GM12878 (cell line): ENCODE results near the gene FBXW7. TPM values are rescaled to one million over a fixed set of nuclear protein-coding genes. Genes with fewer than 3 reads are reported as not detected.

Experiments used
- ATAC-seq: fragments of 200-7000 bp; cut with Tn5 transposase; 3 replicates; pipeline ENCODE4 v1.9.1; 2020; ENCODE audit warnings: mild to moderate bottlenecking, moderate library complexity
- BruUV-seq: library from RNA; stranded (reverse); fragments of 400-500 nt; replicated peaks from 2 replicates; lab custom pipeline; 2021; lab: Mats Ljungman, UMichigan
- CTCF ChIA-PET: fragments of 300-600 bp; sonication (Branson Sonifier 250); formaldehyde crosslinking; extraction: SDS; loops from one replicate; lab custom pipeline; 2021; ENCODE audit warnings: inconsistent platforms; lab: Yijun Ruan, JAX
- POLR2A ChIA-PET: fragments of 350-600 bp; formaldehyde crosslinking; extraction: SDS; loops from one replicate; lab custom pipeline; 2021; ENCODE audit warnings: inconsistent platforms; lab: Charles Lee
- RAD21 ChIA-PET: fragments of 300-600 bp; sonication (Branson Sonifier 250); formaldehyde crosslinking; loops from one replicate; lab custom pipeline; 2023; ENCODE audit warnings: antibody characterized with exemption; ENCODE audit not compliant: unreplicated experiment; lab: Charles Lee
- SMC1A ChIA-PET: fragments of 300-600 bp; sonication (Branson Sonifier 250); formaldehyde crosslinking; loops from one replicate; lab custom pipeline; 2023; ENCODE audit not compliant: unreplicated experiment, uncharacterized antibody; lab: Charles Lee
- DNase-seq: peaks from one replicate; pipeline ENCODE4 v3.0.0-alpha.2; 2011; ENCODE audit warnings: low read depth, low spot score
- FAIRE-seq: peaks from 3 replicates; lab custom pipeline; 2011; peaks lifted over from hg19 to GRCh38; lab: Jason Lieb, UNC
- H2AFZ ChIP-seq: 2 replicates; pipeline ENCODE4 v1.6.0; 2011; ENCODE audit warnings: low read depth, low read length, control low read depth; ENCODE audit not compliant: control insufficient read depth
- H3K27ac ChIP-seq: 2 replicates; pipeline ENCODE4 v1.5.1; 2011; ENCODE audit warnings: control low read depth; ENCODE audit not compliant: control insufficient read depth, insufficient read depth
- H3K27me3 ChIP-seq, 2 experiments: replicated peaks in 1 of 2; 2 replicates each; pipeline versions ENCODE4 v1.6.0 to v1.6.1; 2011; ENCODE audit warnings: low read length in 1 of 2; ENCODE audit not compliant: control insufficient read depth in 2 of 2, insufficient read depth in 2 of 2
- H3K36me3 ChIP-seq, 2 experiments: 2 replicates each; pipeline ENCODE4 v1.5.1; 2011; ENCODE audit warnings: low read length in 1 of 2; ENCODE audit not compliant: control insufficient read depth in 2 of 2, insufficient read depth in 2 of 2
- H3K4me1 ChIP-seq: 2 replicates; pipeline ENCODE4 v1.6.1; 2011; ENCODE audit warnings: mild to moderate bottlenecking, low read length, moderate library complexity, mixed read lengths; ENCODE audit not compliant: control insufficient read depth, insufficient read depth
- H3K4me2 ChIP-seq: 2 replicates; pipeline ENCODE4 v1.6.0; 2011; ENCODE audit warnings: control low read depth; ENCODE audit not compliant: control insufficient read depth, insufficient read depth
- H3K4me3 ChIP-seq: fragments of 200-600 bp; sonication (generic); 2 replicates; pipeline ENCODE4 v1.5.1; 2016
- H3K79me2 ChIP-seq: 2 replicates; pipeline ENCODE4 v1.6.0; 2011; ENCODE audit warnings: low read length; ENCODE audit not compliant: control insufficient read depth, insufficient read depth
- H3K9ac ChIP-seq: 2 replicates; pipeline ENCODE4 v1.8.0; 2011; ENCODE audit warnings: low read length, control low read depth, mixed read lengths; ENCODE audit not compliant: control insufficient read depth, insufficient read depth
- H3K9me3 ChIP-seq: replicated peaks from 3 replicates; pipeline ENCODE4 v1.5.1; 2011; ENCODE audit warnings: mild to moderate bottlenecking, low read length; ENCODE audit not compliant: control insufficient read depth, insufficient read depth
- H4K20me1 ChIP-seq: 2 replicates; pipeline ENCODE4 v1.6.0; 2011; ENCODE audit not compliant: control insufficient read depth, insufficient read depth
- MEF2B ChIP-seq: fragments of 450-650 bp; IDR thresholded peaks from 2 replicates; pipeline ENCODE4 v1.6.1; 2018; ENCODE audit warnings: mild to moderate bottlenecking, moderate library complexity; ENCODE audit not compliant: partially characterized antibody, poor library complexity, severe bottlenecking
- MTA3 ChIP-seq: IDR thresholded peaks from 2 replicates; pipeline ENCODE4 v1.6.1; 2012; ENCODE audit warnings: low read length, inconsistent platforms, borderline replicate concordance
- POLR2AphosphoS2 ChIP-seq: IDR thresholded peaks from 2 replicates; pipeline ENCODE4 v1.6.1; 2011; ENCODE audit warnings: low read depth, mild to moderate bottlenecking, low read length, improper control_type of control experiment, moderate library complexity
- RAD21 ChIP-seq: IDR thresholded peaks from 2 replicates; pipeline ENCODE4 v1.6.1; 2011; ENCODE audit warnings: mild to moderate bottlenecking, low read depth, low read length, moderate library complexity; ENCODE audit not compliant: insufficient read depth
- RELB ChIP-seq: fragments of 450-650 bp; IDR thresholded peaks from 2 replicates; pipeline ENCODE4 v1.6.1; 2017; ENCODE audit warnings: low read depth, mild to moderate bottlenecking, moderate library complexity
- RFX5 ChIP-seq: IDR thresholded peaks from 2 replicates; pipeline ENCODE4 v1.6.1; 2011; ENCODE audit warnings: low read depth, low read length, improper control_type of control experiment
- SMAD1 ChIP-seq: fragments of 450-650 bp; IDR thresholded peaks from 2 replicates; pipeline ENCODE4 v1.6.1; 2018; ENCODE audit warnings: mild to moderate bottlenecking, low read depth; ENCODE audit not compliant: partially characterized antibody
- SPI1 ChIP-seq: IDR thresholded peaks from 2 replicates; pipeline ENCODE4 v1.6.1; 2011; ENCODE audit warnings: low read depth, mild to moderate bottlenecking, low read length, moderate library complexity, borderline replicate concordance; ENCODE audit not compliant: insufficient read depth
- ZNF384 ChIP-seq: IDR thresholded peaks from 2 replicates; pipeline ENCODE4 v1.6.1; 2012; ENCODE audit warnings: low read depth, mild to moderate bottlenecking, low read length, improper control_type of control experiment, borderline replicate concordance
- ZNF592 ChIP-seq: fragments of 450-650 bp; IDR thresholded peaks from 2 replicates; pipeline ENCODE4 v1.6.1; 2017; ENCODE audit warnings: mild to moderate bottlenecking, moderate library complexity
- ZNF687 ChIP-seq: fragments of 450-650 bp; IDR thresholded peaks from 2 replicates; pipeline ENCODE4 v1.6.1; 2017; ENCODE audit warnings: mild to moderate bottlenecking, moderate library complexity
- WGBS: methylation state at CpG from one replicate; pipeline ENCODE4 v1.1.6; 2016; ENCODE audit warnings: low lambda C conversion rate; ENCODE audit not compliant: insufficient replicate concordance, insufficient coverage; ENCODE audit errors: missing lambda C conversion rate; 5-methylcytosine and 5-hydroxymethylcytosine counted together
- in situ Hi-C: fragments of 300-500 bp; cut with MboI; formaldehyde crosslinking; loops from 9 replicates; pipeline ENCODE4 v1.14.3; 2018; ENCODE audit warnings: mixed read lengths
- intact Hi-C: fragments of 100-400 bp; cut with micrococcal nuclease; formaldehyde crosslinking; loops from one replicate; pipeline ENCODE4 v1.14.2; 2022; ENCODE audit not compliant: unreplicated experiment
- polyA plus RNA-seq, 11 experiments: library from polyadenylated mRNA; depleted of rRNA in 4 of 11; unstranded in 6 of 11; stranded (reverse) in 5 of 11; fragments of >200 nt; fragmentation: Nextera tagmentation in 4 of 11; fragmentation: Illumina TruSeq in 1 of 11; extraction: Ambion mirVana in 4 of 11; extraction: Trizol in 1 of 11; gene quantifications; 1 replicate in 1 of 11; 2 replicates in 10 of 11; pipeline versions ENCODE4 v1.2.1 to v1.2.3, GENCODE V29; 2011 to 2016; ENCODE audit warnings: inconsistent platforms in 2 of 11, missing spikeins in 2 of 11, low read depth in 1 of 11
- total RNA-seq, 4 experiments: library from RNA; depleted of rRNA in 3 of 4; stranded (reverse); fragments of >200 nt in 3 of 4; fragmentation: Illumina TruSeq in 1 of 4; extraction: Trizol in 1 of 4; gene quantifications; 2 replicates each; pipeline versions ENCODE4 v1.2.1 to v1.2.3, GENCODE V29; 2013 to 2021

FBXW7 gene
- total and polyA plus RNA-seq, 10 of the 15 experiments (the other 5 are each of a cell fraction or from before 2014, with no cell fraction given) = 35.8 to 118 (median 47.2) TPM

GRCh38 chr4:152500800-152501434 is 35.0 kb downstream of the FBXW7 start:
- FAIRE-seq = peak; percentile 65
- 0% methylated on average over 1 of the region's 1 CpG for WGBS
- Histone ChIP-seq H3K9me3 (no peaks in the 10 kb centered on the region), H3K4me2 (peak overlapping the region; percentile 58), H3K9ac (0 out of 2 replicates have a peak overlapping the region, but pooled peaks have one; percentile 37), H3K36me3 (no peaks in the 10 kb centered on the region), H3K4me1 (peaks cover 18% of the 10 kb centered on the region), H3K79me2 (peaks cover 88% of the 10 kb centered on the region), H3K4me3 (peak overlapping the region; percentile 21; the same call in 1 of the 2 replicates), H4K20me1 (0 out of 2 replicates have a peak, but pooled peaks cover under 1% of the 10 kb centered on the region), H2AFZ (no peak overlapping the region), H3K27ac (peak overlapping the region; percentile 57), H3K27me3 (no peaks in the 10 kb centered on the region)
- ATAC-seq = peak; percentile 77
- DNase-seq = peak; percentile 74
- SMC1A ChIA-PET = interaction anchor here (0.5 to 12.4 kb wide), 56 partner anchors 9 to 275 kb away, joined by 3 to 555 read pairs (median 7); partner anchors contain the start of genes FBXW7 and TMEM154
- RAD21 ChIA-PET = interaction anchor here (0.7 to 10.4 kb wide), 53 partner anchors 9 to 627 kb away, joined by 3 to 513 read pairs (median 9); partner anchors contain the start of genes ARFIP1, FBXW7, TIGD4 and TMEM154
- in situ Hi-C loops (no loop called here), intact Hi-C loops (loop anchor here (1.0 to 5.0 kb wide), 5 partner anchors 32 to 234 kb away; no protein-coding TSS in a partner anchor)
- BruUV-seq = no TSS peak
- POLR2A ChIA-PET = interaction anchor here (1.0 to 7.2 kb wide), 11 partner anchors 9 to 235 kb away, joined by 3 to 93 read pairs (median 4); partner anchors contain the start of gene FBXW7
- CTCF ChIA-PET = interaction anchor here (0.6 to 11.7 kb wide), 66 partner anchors 9 to 626 kb away, joined by 3 to 465 read pairs (median 5); partner anchors contain the start of genes ARFIP1, FBXW7, TIGD4 and TMEM154
- no peak for TF ChIP-seq RFX5
- no peak for TF ChIP-seq MEF2B
- no peak for TF ChIP-seq ZNF687
- peak; percentile 87 for TF ChIP-seq RAD21
- TF ChIP-seq SMAD1 = no peak
- no peak for TF ChIP-seq ZNF384
- 0 out of 2 replicates have a peak, but pooled peaks have one; percentile 33 for TF ChIP-seq MTA3
- TF ChIP-seq POLR2AphosphoS2 = no peak
- peak; percentile 10; the same call in 1 of the 2 replicates for TF ChIP-seq RELB
- TF ChIP-seq ZNF592 = no peak
- peak; percentile 89 for TF ChIP-seq SPI1
